Kidney epithelial cell (primary cell): ENCODE data around the gene ADCY2. TPM values are rescaled to one million over a fixed set of nuclear protein-coding genes. Genes with fewer than 3 reads are reported as not detected.

Source experiments
- DNase-seq: peaks from one replicate; pipeline ENCODE4 v3.0.0-alpha.2; 2010; ENCODE audit warnings: low read depth
- H3K27me3 ChIP-seq: 2 replicates; pipeline ENCODE4 v1.6.0; 2011; ENCODE audit warnings: low read length; ENCODE audit not compliant: control insufficient read depth, insufficient read depth
- H3K36me3 ChIP-seq: 2 replicates; pipeline ENCODE4 v1.5.1; 2011; ENCODE audit warnings: low read length; ENCODE audit not compliant: control insufficient read depth, insufficient read depth
- H3K4me3 ChIP-seq: 2 replicates; pipeline ENCODE4 v1.5.1; 2011; ENCODE audit warnings: low read depth, mild to moderate bottlenecking, control low read depth, low read length
- CTCF ChIP-seq: IDR thresholded peaks from 2 replicates; pipeline ENCODE4 v1.5.1; 2011; ENCODE audit warnings: mild to moderate bottlenecking, moderate library complexity, low read length, control low read depth, inconsistent platforms; ENCODE audit not compliant: insufficient read depth, poor library complexity, severe bottlenecking
- total RNA-seq: library from RNA; depleted of rRNA; stranded (reverse); fragments of >200 nt; gene quantifications from 2 replicates; pipeline ENCODE4 v1.2.3, GENCODE V29; 2015

ADCY2 gene
- total RNA-seq, 1 donor from 2014 or later = 0.25 TPM

- Histone ChIP-seq H3K4me3 (no peak overlapping the region), H3K27me3 (no peaks in the 10 kb centered on the region), H3K36me3 (no peaks in the 10 kb centered on the region)
- no peak for TF ChIP-seq CTCF
- DNase-seq = no peak
Measured at GRCh38 chr5:7662289-7662688, 266.4 kb downstream of the ADCY2 start.

GRCh38 chr5:7663808-7664207, 267.9 kb downstream of the ADCY2 start:
- no peaks in the 10 kb centered on the region for H3K36me3 ChIP-seq
- no peak overlapping the region for H3K4me3 ChIP-seq
- no peak for DNase-seq
- H3K27me3 ChIP-seq = no peaks in the 10 kb centered on the region
- no peak for TF ChIP-seq CTCF

GRCh38 chr5:7664208-7664607, 268.3 kb downstream of the ADCY2 start:
- no peak for DNase-seq
- TF ChIP-seq CTCF = no peak
- H3K4me3 ChIP-seq = no peak overlapping the region
- no peaks in the 10 kb centered on the region for H3K36me3 ChIP-seq
- no peaks in the 10 kb centered on the region for H3K27me3 ChIP-seq

- no peaks in the 10 kb centered on the region for H3K27me3 ChIP-seq
- no peak for TF ChIP-seq CTCF
- no peak for DNase-seq
- H3K4me3 ChIP-seq = no peak overlapping the region
- no peaks in the 10 kb centered on the region for H3K36me3 ChIP-seq
Measured at GRCh38 chr5:7667216-7667767, 271.4 kb downstream of the ADCY2 start.

GRCh38 chr5:7668161-7668560, 272.2 kb downstream of the ADCY2 start:
- Histone ChIP-seq H3K4me3 (no peak overlapping the region), H3K27me3 (no peaks in the 10 kb centered on the region), H3K36me3 (no peaks in the 10 kb centered on the region)
- no peak for TF ChIP-seq CTCF
- no peak for DNase-seq

- no peak for TF ChIP-seq CTCF
- Histone ChIP-seq H3K36me3 (no peaks in the 10 kb centered on the region), H3K27me3 (no peaks in the 10 kb centered on the region), H3K4me3 (no peak overlapping the region)
- DNase-seq = no peak
Measured at GRCh38 chr5:7668627-7669026, 272.7 kb downstream of the ADCY2 start.
